IMR-90 (cell line): ENCODE results near the gene PCID2. TPM values are rescaled to one million over a fixed set of nuclear protein-coding genes. Genes with fewer than 3 reads are reported as not detected.

ENCODE experiments used
- ATAC-seq: fragments of 200-7000 bp; cut with Tn5 transposase; 2 replicates; pipeline ENCODE4 v1.9.1; 2020; ENCODE audit warnings: low read depth, mild to moderate bottlenecking, moderate library complexity
- BruUV-seq: library from RNA; stranded (reverse); fragments of 400-500 nt; replicated peaks from 2 replicates; lab custom pipeline; 2021; lab: Mats Ljungman, UMichigan
- CTCF ChIA-PET: fragments of 300-600 bp; formaldehyde crosslinking; extraction: SDS; loops from one replicate; lab custom pipeline; 2021; ENCODE audit warnings: antibody characterized with exemption; lab: Yijun Ruan, JAX
- POLR2A ChIA-PET: fragments of 300-600 bp; sonication (Branson Sonifier 250); formaldehyde crosslinking; loops from one replicate; lab custom pipeline; 2022; ENCODE audit warnings: antibody characterized with exemption; ENCODE audit not compliant: unreplicated experiment; lab: Charles Lee
- DNase-seq: peaks from one replicate; pipeline ENCODE4 v3.0.0; 2013
- H2AFZ ChIP-seq: replicated peaks from 2 replicates; pipeline ENCODE3; 2013; ENCODE audit warnings: low read length, mild to moderate bottlenecking; ENCODE audit not compliant: poor library complexity
- H2AK5ac ChIP-seq: 2 replicates; pipeline ENCODE4 v1.6.1; 2013; ENCODE audit warnings: low read depth, low read length, inconsistent platforms
- H2AK9ac ChIP-seq: replicated peaks from 2 replicates; pipeline ENCODE3; 2013; ENCODE audit warnings: mild to moderate bottlenecking, low read depth, low read length, moderate library complexity; ENCODE audit not compliant: poor library complexity
- H2BK120ac ChIP-seq: 2 replicates; pipeline ENCODE4 v1.6.1; 2013; ENCODE audit warnings: low read depth, low read length, inconsistent platforms
- H2BK15ac ChIP-seq: 3 replicates; pipeline ENCODE4 v1.6.1; 2013; ENCODE audit warnings: low read depth, low read length, inconsistent platforms
- H2BK20ac ChIP-seq: 2 replicates; pipeline ENCODE4 v1.6.1; 2013; ENCODE audit warnings: low read depth, mild to moderate bottlenecking, inconsistent platforms, low read length, moderate library complexity
- H2BK5ac ChIP-seq: 2 replicates; pipeline ENCODE4 v1.6.1; 2013; ENCODE audit warnings: mild to moderate bottlenecking, low read depth, low read length, inconsistent platforms; ENCODE audit not compliant: poor library complexity, severe bottlenecking
- H3K14ac ChIP-seq: replicated peaks from 2 replicates; pipeline ENCODE4 v1.6.1; 2013; ENCODE audit warnings: low read depth, low read length, inconsistent platforms
- H3K18ac ChIP-seq: 2 replicates; pipeline ENCODE4 v1.6.1; 2013; ENCODE audit warnings: low read depth, low read length, control low read depth
- H3K23ac ChIP-seq: 2 replicates; pipeline ENCODE4 v1.6.1; 2013; ENCODE audit warnings: low read depth, low read length, inconsistent platforms
- H3K27ac ChIP-seq: 2 replicates; pipeline ENCODE4 v1.5.1; 2013; ENCODE audit warnings: mild to moderate bottlenecking, control low read depth, low read length; ENCODE audit not compliant: insufficient read depth
- H3K27me3 ChIP-seq: 2 replicates; pipeline ENCODE4 v1.6.1; 2013; ENCODE audit warnings: low read length; ENCODE audit not compliant: control insufficient read depth, insufficient read depth
- H3K36me3 ChIP-seq: 2 replicates; pipeline ENCODE4 v1.6.1; 2013; ENCODE audit warnings: low read length, mixed read lengths; ENCODE audit not compliant: control insufficient read depth, insufficient read depth
- H3K4ac ChIP-seq: 2 replicates; pipeline ENCODE4 v1.6.1; 2013; ENCODE audit warnings: low read depth, low read length, inconsistent platforms
- H3K4me1 ChIP-seq: 2 replicates; pipeline ENCODE4 v1.6.1; 2013; ENCODE audit warnings: low read length, mixed read lengths; ENCODE audit not compliant: control insufficient read depth, insufficient read depth
- H3K4me2 ChIP-seq: 2 replicates; pipeline ENCODE4 v1.6.1; 2013; ENCODE audit warnings: low read depth, mild to moderate bottlenecking, control low read depth, low read length, moderate library complexity
- H3K4me3 ChIP-seq: 2 replicates; pipeline ENCODE4 v1.5.1; 2013; ENCODE audit warnings: low read depth, mild to moderate bottlenecking, control low read depth, low read length, moderate library complexity; ENCODE audit not compliant: insufficient read depth
- H3K56ac ChIP-seq: 2 replicates; pipeline ENCODE4 v1.6.1; 2013; ENCODE audit warnings: low read length, inconsistent platforms; ENCODE audit not compliant: insufficient read depth; ENCODE audit errors: extremely low read depth
- H3K79me1 ChIP-seq, 2 experiments: 2 replicates each; pipeline ENCODE4 v1.6.1; 2013; ENCODE audit warnings: low read length in 2 of 2, inconsistent platforms in 1 of 2, low read depth in 1 of 2
- H3K9ac ChIP-seq: 2 replicates; pipeline ENCODE4 v1.6.1; 2013; ENCODE audit warnings: low read depth, low read length, control low read depth
- H3K9me1 ChIP-seq: 2 replicates; pipeline ENCODE4 v1.6.1; 2013; ENCODE audit warnings: low read length, inconsistent platforms; ENCODE audit not compliant: insufficient read depth
- H3K9me3 ChIP-seq: 2 replicates; pipeline ENCODE4 v1.6.1; 2013; ENCODE audit warnings: low read length; ENCODE audit not compliant: control insufficient read depth, insufficient read depth
- H4K20me1 ChIP-seq: 2 replicates; pipeline ENCODE4 v1.6.1; 2013; ENCODE audit warnings: low read length, inconsistent platforms; ENCODE audit not compliant: insufficient read depth
- H4K5ac ChIP-seq: 2 replicates; pipeline ENCODE4 v1.6.1; 2013; ENCODE audit warnings: mild to moderate bottlenecking, low read depth, low read length, control low read depth
- H4K8ac ChIP-seq, 2 experiments: 2 replicates each; pipeline ENCODE4 v1.6.1; 2013; ENCODE audit warnings: low read depth in 2 of 2, low read length in 2 of 2, control low read depth in 1 of 2, inconsistent platforms in 1 of 2
- H4K91ac ChIP-seq: 2 replicates; pipeline ENCODE4 v1.6.1; 2013; ENCODE audit warnings: low read depth, low read length, inconsistent platforms; ENCODE audit not compliant: insufficient read depth
- BHLHE40 ChIP-seq: fragments of 150-350 bp; IDR thresholded peaks from 2 replicates; pipeline ENCODE4 v1.6.1; 2016; ENCODE audit warnings: mild to moderate bottlenecking, low read depth, low read length
- CEBPB ChIP-seq: IDR thresholded peaks from 2 replicates; pipeline ENCODE4 v1.6.1; 2012; ENCODE audit warnings: low read depth, low read length, improper control_type of control experiment
- USF2 ChIP-seq: fragments of 150-350 bp; IDR thresholded peaks from 2 replicates; pipeline ENCODE4 v1.6.1; 2017; ENCODE audit warnings: mild to moderate bottlenecking, antibody characterized with exemption, low read length, low read depth
- WGBS, 2 experiments: methylation state at CpG; one replicate each; pipeline versions ENCODE4 v1.1.5 to v1.1.7; 2013; ENCODE audit warnings: missing lambda C conversion rate in 2 of 2; ENCODE audit not compliant: insufficient read length in 1 of 2; ENCODE audit errors: extremely low coverage in 2 of 2; 5-methylcytosine and 5-hydroxymethylcytosine counted together
- dilution Hi-C: fragments of 300-500 bp; cut with HindIII; formaldehyde crosslinking; loops from one replicate; pipeline ENCODE4 v1.14.3; 2018; ENCODE audit warnings: low sequenced_read_pairs; ENCODE audit not compliant: unreplicated experiment
- in situ Hi-C: fragments of 300-500 bp; cut with MboI; formaldehyde crosslinking; loops from 3 replicates; pipeline ENCODE4 v1.14.3; 2019; ENCODE audit warnings: low sequenced_read_pairs, inconsistent platforms, mixed read lengths
- intact Hi-C: fragments of 100-400 bp; cut with micrococcal nuclease; formaldehyde crosslinking; loops from 2 replicates; pipeline ENCODE4 v1.10.0; 2022
- polyA plus RNA-seq, 3 experiments: library from polyadenylated mRNA; depleted of rRNA; stranded (reverse); fragments of >200 nt; gene quantifications; 2 replicates each; pipeline ENCODE4 v1.2.3, GENCODE V29; 2012; ENCODE audit warnings: low replicate concordance in 1 of 3
- total RNA-seq: library from RNA; depleted of rRNA; stranded (reverse); fragments of >200 nt; gene quantifications from 2 replicates; pipeline ENCODE4 v1.2.3, GENCODE V29; 2012
- TF ChIP-seq, protein P1 (sequence below): conservative IDR thresholded peaks from 2 replicates; pipeline ENCODE4 v1.5.1; 2012; ENCODE audit warnings: mild to moderate bottlenecking, low read depth, low read length, improper control_type of control experiment

PCID2 gene
- total and polyA plus RNA-seq, 2 of the 4 experiments (the other 2 are of a cell fraction), result 83.5 to 90.9 TPM

DNA sequence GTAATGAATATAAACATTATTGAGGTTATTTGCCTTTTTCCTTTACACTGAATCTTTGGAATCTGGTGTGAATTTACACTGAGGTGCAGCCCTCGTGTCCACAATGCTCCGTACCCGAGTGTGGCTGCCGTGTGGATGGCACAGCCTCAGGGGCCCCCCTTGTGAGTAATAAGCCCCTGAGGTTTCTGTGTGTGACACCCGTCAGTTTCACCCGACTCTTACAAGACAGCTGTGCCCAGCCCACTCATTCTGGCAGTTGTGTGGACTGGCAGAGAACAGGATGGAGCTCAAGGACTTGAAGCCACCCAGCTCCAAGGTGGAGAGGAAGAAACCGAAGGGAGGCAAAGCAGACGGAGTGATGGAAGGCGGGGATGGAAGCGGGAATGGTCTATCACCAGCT, 42.2 kb downstream of the PCID2 start:
- Histone ChIP-seq H3K18ac (no peak overlapping the region), H3K9me1 (peaks cover 4% of the 10 kb centered on the region; the same call in 1 of the 2 replicates), H3K4ac (peak overlapping the region; percentile 59; the same call in 1 of the 2 replicates), H3K4me3 (no peak overlapping the region), H2BK20ac (no peak overlapping the region), H2BK15ac (no peak overlapping the region), H3K79me1 (peaks cover 0 to 5% of the 10 kb centered on the region in 2 experiments; a peak in 1 of 4 replicates), H3K27ac (no peak overlapping the region), H2AK5ac (peak overlapping the region; percentile 33; the same call in 1 of the 2 replicates), H2AK9ac (peak overlapping the region; percentile 85), H3K14ac (no peak overlapping the region), H4K20me1 (no peaks in the 10 kb centered on the region), H3K23ac (no peak overlapping the region), H3K9ac (no peak overlapping the region), H3K56ac (no peak overlapping the region), H3K9me3 (0 out of 2 replicates have a peak, but pooled peaks cover 2% of the 10 kb centered on the region), H3K36me3 (peaks cover 12% of the 10 kb centered on the region), H4K8ac (no peak overlapping the region), H4K91ac (peak overlapping the region; percentile 41; the same call in 1 of the 2 replicates), H2BK120ac (no peak overlapping the region), H4K5ac (no peak overlapping the region), H2AFZ (peak overlapping the region; percentile 44), H3K27me3 (no peaks in the 10 kb centered on the region), H3K4me1 (peaks cover 8% of the 10 kb centered on the region), H3K4me2 (no peak overlapping the region), H2BK5ac (no peak overlapping the region)
- no peak for DNase-seq
- dilution Hi-C loops, result no loop called here
- POLR2A ChIA-PET, result no interaction called here
- intact Hi-C loops, result no loop called here
- CTCF ChIA-PET, result no interaction called here
- ATAC-seq, result no peak
- no peak for TF ChIP-seq CEBPB
- no peak for TF ChIP-seq USF2
- TF ChIP-seq, protein P1, sequence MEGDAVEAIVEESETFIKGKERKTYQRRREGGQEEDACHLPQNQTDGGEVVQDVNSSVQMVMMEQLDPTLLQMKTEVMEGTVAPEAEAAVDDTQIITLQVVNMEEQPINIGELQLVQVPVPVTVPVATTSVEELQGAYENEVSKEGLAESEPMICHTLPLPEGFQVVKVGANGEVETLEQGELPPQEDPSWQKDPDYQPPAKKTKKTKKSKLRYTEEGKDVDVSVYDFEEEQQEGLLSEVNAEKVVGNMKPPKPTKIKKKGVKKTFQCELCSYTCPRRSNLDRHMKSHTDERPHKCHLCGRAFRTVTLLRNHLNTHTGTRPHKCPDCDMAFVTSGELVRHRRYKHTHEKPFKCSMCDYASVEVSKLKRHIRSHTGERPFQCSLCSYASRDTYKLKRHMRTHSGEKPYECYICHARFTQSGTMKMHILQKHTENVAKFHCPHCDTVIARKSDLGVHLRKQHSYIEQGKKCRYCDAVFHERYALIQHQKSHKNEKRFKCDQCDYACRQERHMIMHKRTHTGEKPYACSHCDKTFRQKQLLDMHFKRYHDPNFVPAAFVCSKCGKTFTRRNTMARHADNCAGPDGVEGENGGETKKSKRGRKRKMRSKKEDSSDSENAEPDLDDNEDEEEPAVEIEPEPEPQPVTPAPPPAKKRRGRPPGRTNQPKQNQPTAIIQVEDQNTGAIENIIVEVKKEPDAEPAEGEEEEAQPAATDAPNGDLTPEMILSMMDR, result no peak
- TF ChIP-seq BHLHE40, result no peak
- no TSS peak for BruUV-seq
- in situ Hi-C loops, result no loop called here
- WGBS, 2 experiments, result no CpG with 5 or more reads among the region's 10 CpGs
